SK-N-SH (cell line): Measurements from ENCODE around the gene GATC. TPM values are rescaled to one million over a fixed set of nuclear protein-coding genes. Genes with fewer than 3 reads are reported as not detected.

Experiments
- CTCF ChIA-PET: fragments of 300-600, 350-600 bp; formaldehyde crosslinking; extraction: SDS; loops from one replicate; lab custom pipeline; 2021; lab: Yijun Ruan, JAX
- POLR2A ChIA-PET: fragments of 350-600 bp; sonication (Branson Sonifier 250); formaldehyde crosslinking; extraction: SDS; loops from one replicate; lab custom pipeline; 2020; ENCODE audit warnings: antibody characterized with exemption, inconsistent platforms; lab: Yijun Ruan, JAX
- DNase-seq: peaks from one replicate; pipeline ENCODE4 v3.0.0; 2012
- H2AFZ ChIP-seq: fragments of 200-600 bp; sonication (generic); 2 replicates; pipeline ENCODE4 v1.8.1; 2016; ENCODE audit warnings: antibody characterized with exemption, mild to moderate bottlenecking, low read depth
- H3F3A ChIP-seq: fragments of 200-600 bp; sonication (generic); replicated peaks from 2 replicates; pipeline ENCODE3; 2016; ENCODE audit warnings: antibody characterized with exemption, mild to moderate bottlenecking; ENCODE audit not compliant: insufficient read depth
- H3K27ac ChIP-seq, 2 experiments: fragments of 200-500 bp in 1 of 2; fragments of 200-600 bp in 1 of 2; sonication (Bioruptor generic) in 1 of 2; sonication (generic), shearing (Covaris generic) in 1 of 2; 2 replicates each; pipeline versions ENCODE4 v1.5.1 to v1.6.1; 2014 to 2016; ENCODE audit warnings: low read depth in 2 of 2, inconsistent platforms in 1 of 2, low read length in 1 of 2, mild to moderate bottlenecking in 1 of 2, mixed read lengths in 1 of 2
- H3K27me3 ChIP-seq: fragments of 200-600 bp; sonication (generic), shearing (Covaris generic); 2 replicates; pipeline ENCODE4 v1.6.1; 2016; ENCODE audit warnings: mixed run types; ENCODE audit not compliant: insufficient read depth
- H3K36me3 ChIP-seq, 2 experiments: fragments of 200-500 bp in 1 of 2; fragments of 200-600 bp in 1 of 2; sonication (Bioruptor generic) in 1 of 2; sonication (generic) in 1 of 2; replicated peaks in 1 of 2; 2 replicates each; pipeline versions ENCODE3 to v1.5.1; 2014 to 2016; ENCODE audit warnings: low read length in 1 of 2, mild to moderate bottlenecking in 1 of 2; ENCODE audit not compliant: insufficient read depth in 2 of 2, control insufficient read depth in 1 of 2
- H3K4me1 ChIP-seq, 2 experiments: fragments of 200-500 bp in 1 of 2; fragments of 200-600 bp in 1 of 2; sonication (Bioruptor generic) in 1 of 2; sonication (generic), shearing (Covaris generic) in 1 of 2; 2 replicates each; pipeline versions ENCODE4 v1.5.1 to v1.6.1; 2014 to 2016; ENCODE audit warnings: low read depth in 1 of 2, low read length in 1 of 2, mixed run types in 1 of 2; ENCODE audit not compliant: insufficient read depth in 2 of 2, control insufficient read depth in 1 of 2
- H3K4me2 ChIP-seq: fragments of 200-600 bp; sonication (generic), shearing (Covaris generic); 2 replicates; pipeline ENCODE4 v1.6.1; 2017; ENCODE audit warnings: mixed run types
- H3K4me3 ChIP-seq, 2 experiments: fragments of 200-500 bp in 1 of 2; fragments of 200-600 bp in 1 of 2; sonication (Bioruptor generic) in 1 of 2; sonication (generic), shearing (Covaris generic) in 1 of 2; 2 replicates each; pipeline versions ENCODE4 v1.5.1 to v1.8.1; 2014 to 2016; ENCODE audit warnings: low read depth in 2 of 2, inconsistent platforms in 1 of 2, low read length in 1 of 2, mild to moderate bottlenecking in 1 of 2, mixed read lengths in 1 of 2, moderate library complexity in 1 of 2
- H3K79me2 ChIP-seq: fragments of 200-600 bp; sonication (generic); 2 replicates; pipeline ENCODE4 v1.8.1; 2017; ENCODE audit warnings: mild to moderate bottlenecking; ENCODE audit not compliant: insufficient read depth
- H3K9ac ChIP-seq: fragments of 200-600 bp; sonication (generic); 2 replicates; pipeline ENCODE4 v1.6.1; 2017; ENCODE audit warnings: mixed run types
- H3K9me2 ChIP-seq: fragments of 200-600 bp; sonication (generic); 2 replicates; pipeline ENCODE4 v1.6.1; 2017; ENCODE audit warnings: mixed run types
- H3K9me3 ChIP-seq: fragments of 200-600 bp; sonication (generic); 2 replicates; pipeline ENCODE4 v1.6.1; 2017; ENCODE audit warnings: mixed run types, mild to moderate bottlenecking, moderate library complexity
- H4K20me1 ChIP-seq: fragments of 200-600 bp; sonication (generic); 2 replicates; pipeline ENCODE4 v1.6.1; 2017; ENCODE audit warnings: mild to moderate bottlenecking, mixed run types; ENCODE audit not compliant: insufficient read depth
- CTCF ChIP-seq: fragments of 200-600 bp; sonication (generic); IDR thresholded peaks from 2 replicates; pipeline ENCODE4 v1.6.1; 2017; ENCODE audit warnings: antibody characterized with exemption, mild to moderate bottlenecking, moderate library complexity
- ELF1 ChIP-seq: IDR thresholded peaks from 2 replicates; pipeline ENCODE4 v1.4.0; 2012
- EZH2phosphoT487 ChIP-seq: fragments of 200-600 bp; sonication (generic); IDR thresholded peaks from 2 replicates; pipeline ENCODE4 v1.6.1; 2017; ENCODE audit warnings: low read depth, mixed run types, mild to moderate bottlenecking, antibody characterized with exemption, moderate library complexity, borderline replicate concordance
- FOXM1 ChIP-seq: IDR thresholded peaks from 2 replicates; pipeline ENCODE4 v1.4.0; 2012; ENCODE audit warnings: low read depth, mild to moderate bottlenecking
- GATA2 ChIP-seq: sonication (generic); formaldehyde crosslinking; IDR thresholded peaks from 2 replicates; pipeline ENCODE4 v1.5.0; 2020; ENCODE audit warnings: mild to moderate bottlenecking, missing genetic modification reagents
- MAX ChIP-seq: IDR thresholded peaks from 2 replicates; pipeline ENCODE4 v1.4.0; 2012; ENCODE audit warnings: low read depth
- MEF2A ChIP-seq: IDR thresholded peaks from 2 replicates; pipeline ENCODE4 v1.4.0; 2012; ENCODE audit warnings: low read depth, borderline replicate concordance
- NFIC ChIP-seq: IDR thresholded peaks from 2 replicates; pipeline ENCODE4 v1.4.0; 2012; ENCODE audit warnings: borderline replicate concordance
- PBX3 ChIP-seq: IDR thresholded peaks from 2 replicates; pipeline ENCODE4; 2012
- POLR2AphosphoS5 ChIP-seq: IDR thresholded peaks from 2 replicates; pipeline ENCODE4 v1.6.1; 2012; ENCODE audit warnings: low read depth, low read length
- RAD21 ChIP-seq: IDR thresholded peaks from 2 replicates; pipeline ENCODE4 v1.6.1; 2012; ENCODE audit warnings: mild to moderate bottlenecking, low read length
- SIN3A ChIP-seq: IDR thresholded peaks from 2 replicates; pipeline ENCODE4 v1.6.1; 2012; ENCODE audit warnings: low read depth, mild to moderate bottlenecking, low read length, moderate library complexity, borderline replicate concordance
- TAF1 ChIP-seq: IDR thresholded peaks from 2 replicates; pipeline ENCODE4 v1.6.1; 2012; ENCODE audit warnings: low read depth, mild to moderate bottlenecking, low read length, moderate library complexity, borderline replicate concordance
- TCF12 ChIP-seq: IDR thresholded peaks from 2 replicates; pipeline ENCODE4 v1.4.0; 2012
- TEAD4 ChIP-seq: IDR thresholded peaks from 2 replicates; pipeline ENCODE4 v1.4.0; 2012; ENCODE audit warnings: mild to moderate bottlenecking, borderline replicate concordance; ENCODE audit not compliant: insufficient read depth
- USF1 ChIP-seq: IDR thresholded peaks from 2 replicates; pipeline ENCODE4 v1.4.0; 2012; ENCODE audit warnings: low read depth, borderline replicate concordance
- YY1 ChIP-seq: IDR thresholded peaks from 2 replicates; pipeline ENCODE4 v1.4.0; 2012; ENCODE audit warnings: low read depth, mild to moderate bottlenecking
- ZBTB33 ChIP-seq: IDR thresholded peaks from 2 replicates; pipeline ENCODE4 v1.4.0; 2012; ENCODE audit warnings: low read depth, borderline replicate concordance
- WGBS: methylation state at CpG from one replicate; pipeline ENCODE4 v1.1.6; 2017; ENCODE audit warnings: low lambda C conversion rate; 5-methylcytosine and 5-hydroxymethylcytosine counted together
- polyA plus RNA-seq, 3 experiments: library from polyadenylated mRNA; depleted of rRNA; stranded (reverse); fragments of >200 nt; gene quantifications; 2 replicates each; pipeline ENCODE4 v1.2.3, GENCODE V29; 2012

GATC gene
- polyA plus RNA-seq, 1 of the 3 experiments (the other 2 are of a cell fraction) = 10.6 TPM

GRCh38 chr12:120504587-120504986 lies 58.3 kb downstream of the GATC start:
- no peaks in the 10 kb centered on the region for H3K4me1 ChIP-seq
- H3K79me2 ChIP-seq = no peaks in the 10 kb centered on the region
- H3K9me3 ChIP-seq = no peaks in the 10 kb centered on the region
- H3F3A ChIP-seq = peaks cover 18% of the 10 kb centered on the region
- ChIA-PET POLR2A (interaction anchor here (1.2 kb wide), 1 partner anchor 9 kb away, joined by 4 read pairs; the partner anchor contains the start of gene DYNLL1), CTCF (interaction anchor here (1.4 kb wide), 1 partner anchor 66 kb away, joined by 3 read pairs; no protein-coding TSS in a partner anchor)
- H4K20me1 ChIP-seq = no peaks in the 10 kb centered on the region
- H3K4me3 ChIP-seq = no peak overlapping the region
- no peak overlapping the region for H3K27ac ChIP-seq
- no peak for TF ChIP-seq PBX3
- TF ChIP-seq YY1 = no peak
- TF ChIP-seq ZBTB33 = no peak
- TF ChIP-seq TCF12 = no peak
- TF ChIP-seq SIN3A = no peak
- no peak for TF ChIP-seq USF1
- TF ChIP-seq MEF2A = no peak
- no peak for TF ChIP-seq EZH2phosphoT487
- no peak for TF ChIP-seq FOXM1
- TF ChIP-seq POLR2AphosphoS5 = no peak
- TF ChIP-seq CTCF = no peak
- no peak for TF ChIP-seq ELF1
- no peak for TF ChIP-seq TEAD4
- TF ChIP-seq MAX = no peak
- no peak for TF ChIP-seq TAF1
- TF ChIP-seq NFIC = no peak
- TF ChIP-seq GATA2 (CRISPR knock-in tag) = no peak
- no peak for TF ChIP-seq RAD21
- H3K27me3 ChIP-seq = no peaks in the 10 kb centered on the region
- no peak overlapping the region for H3K9ac ChIP-seq
- 83% methylated on average over 4 of the region's 4 CpGs for WGBS
- no peaks in the 10 kb centered on the region for H3K9me2 ChIP-seq
- DNase-seq = no peak
- H2AFZ ChIP-seq = no peak overlapping the region
- H3K36me3 ChIP-seq = peaks cover 21 to 22% of the 10 kb centered on the region in 2 experiments
- H3K4me2 ChIP-seq = no peak overlapping the region
